A172 (cell line): Measurements from ENCODE around the gene DMAC2. TPM values are rescaled to one million over a fixed set of nuclear protein-coding genes. Genes with fewer than 3 reads are reported as not detected.
"Not testable (repeated sequence)": the region's sequence is repeated elsewhere in the genome, so short reads cannot be mapped to it uniquely, and the experiment has no call there.

ENCODE experiments used
- DNase-seq: peaks from one replicate; pipeline ENCODE4 v3.0.0-alpha.2; 2015; ENCODE audit warnings: low spot score
- total RNA-seq: library from RNA; depleted of rRNA; stranded (reverse); fragments of >200 nt; shearing (Covaris generic); gene quantifications from 2 replicates; pipeline ENCODE4 v1.2.3, GENCODE V29; 2014; rRNA removed

The DMAC2 gene
- total RNA-seq, 1 experiment from 2014 or later = 56.3 TPM

DNA sequence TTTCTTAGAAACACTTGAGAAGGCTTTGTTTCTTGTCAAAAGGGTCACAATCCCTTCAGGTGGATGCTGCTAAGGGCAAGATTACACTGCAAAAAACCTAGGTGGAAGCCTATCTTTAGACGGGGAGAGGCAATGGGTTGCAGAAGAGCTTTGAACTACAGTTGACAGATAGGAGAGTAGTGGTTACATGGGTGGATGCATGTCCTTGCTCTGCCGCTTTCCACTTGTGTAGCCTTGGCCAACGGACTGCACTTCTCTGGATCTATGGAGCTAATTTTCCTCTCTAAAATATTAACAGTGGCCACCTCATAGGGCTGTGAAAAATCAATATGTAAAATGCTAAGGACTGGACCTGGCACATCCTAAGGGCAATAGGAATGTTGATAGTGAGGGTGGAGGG, 41.1 kb downstream of the DMAC2 start:
- DNase-seq = no peak

DNA sequence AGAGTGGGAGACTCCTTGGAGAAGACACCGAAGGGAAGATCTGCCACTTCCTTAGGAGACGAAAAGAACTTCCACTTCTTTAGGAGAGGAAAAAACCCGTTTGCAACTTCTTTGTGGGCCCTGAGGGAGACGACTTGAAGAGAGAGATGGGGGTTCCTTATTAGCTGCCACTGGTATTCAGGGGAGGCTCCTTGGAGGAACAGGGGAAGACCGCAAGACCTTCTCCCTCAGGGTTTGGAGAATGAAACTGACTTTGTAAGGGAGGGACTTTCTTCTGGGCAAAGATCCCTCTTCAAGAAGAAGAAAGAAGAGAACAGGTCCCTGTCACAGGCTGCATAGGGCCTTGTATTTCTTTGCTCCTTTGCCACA, 41.7 kb downstream of the DMAC2 start:
- no peak for DNase-seq

DNA sequence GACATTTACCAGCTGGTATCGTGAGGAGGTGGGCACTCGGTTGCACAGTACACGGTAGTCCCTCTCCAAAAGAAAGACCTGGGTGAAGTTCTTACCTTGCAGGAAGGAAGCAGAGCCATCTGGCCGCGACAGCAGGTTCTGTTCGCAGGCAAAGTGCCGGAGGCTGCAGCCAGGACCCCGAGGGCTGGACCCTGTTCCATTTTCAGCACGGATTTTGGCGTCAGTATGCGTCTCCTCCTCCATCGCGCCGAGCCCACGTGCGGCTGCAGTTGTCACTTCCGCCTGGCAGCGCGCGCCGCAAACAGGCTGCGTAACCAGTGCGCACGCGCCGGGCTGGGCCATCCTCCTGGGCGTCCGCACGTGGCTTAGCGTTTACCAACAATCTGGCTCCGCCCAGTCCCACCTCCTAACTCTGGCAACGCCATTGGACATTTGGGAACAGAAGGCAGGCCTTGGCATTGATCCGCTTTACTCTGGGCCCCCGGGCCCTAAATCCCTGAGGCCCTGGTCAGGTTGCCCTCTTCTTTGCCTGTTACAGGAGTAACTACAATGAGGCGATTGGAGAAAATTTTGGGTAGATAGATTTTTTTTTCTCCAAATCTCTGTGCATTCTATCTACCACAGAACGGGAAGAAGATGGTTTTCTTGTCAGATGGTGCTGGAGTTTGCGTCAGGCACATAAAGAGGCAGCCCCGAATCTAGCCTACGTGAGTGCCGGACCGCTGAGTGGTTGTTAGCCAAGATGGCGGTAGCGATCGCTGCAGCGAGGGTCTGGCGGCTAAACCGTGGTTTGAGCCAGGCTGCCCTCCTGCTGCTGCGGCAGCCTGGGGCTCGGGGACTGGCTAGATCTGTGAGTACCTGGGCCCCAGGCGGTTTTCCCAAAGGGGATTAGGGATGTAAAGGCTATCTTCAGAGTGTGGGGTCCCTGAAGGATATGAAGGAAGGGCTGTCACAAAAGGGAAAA, 42.3 kb downstream of the DMAC2 start, which contains the start of the genes BCKDHA and EXOSC5:
Gene BCKDHA (plus strand): TSS at position 733 of the 964 bp plus-strand sequence. CDS start 10 bp downstream, at position 743.
Gene EXOSC5 (minus strand): TSS at position 274 of the 964 bp plus-strand sequence. CDS start 31 bp downstream, at position 243.
- peak; percentile 100 for DNase-seq

DNA sequence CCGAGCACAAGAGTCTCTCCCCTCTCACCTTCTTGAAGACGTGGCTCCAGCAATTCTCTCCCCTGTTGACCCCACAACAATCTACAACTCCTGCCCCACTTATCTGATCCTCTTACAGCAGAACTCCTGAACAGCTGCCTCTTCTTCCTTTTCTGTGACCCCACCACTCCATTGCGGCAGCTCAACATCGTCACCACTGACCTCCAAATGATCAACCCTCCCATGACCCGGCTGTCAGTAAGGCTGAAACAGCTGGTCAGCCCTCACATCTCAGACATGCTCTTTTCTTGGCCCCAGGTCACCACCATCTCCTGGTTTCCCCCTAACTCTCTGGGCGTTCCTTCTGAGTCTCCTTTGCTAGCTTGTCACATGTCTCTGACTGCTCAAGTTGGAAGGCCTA, 44.4 kb downstream of the DMAC2 start:
- no peak for DNase-seq

DNA sequence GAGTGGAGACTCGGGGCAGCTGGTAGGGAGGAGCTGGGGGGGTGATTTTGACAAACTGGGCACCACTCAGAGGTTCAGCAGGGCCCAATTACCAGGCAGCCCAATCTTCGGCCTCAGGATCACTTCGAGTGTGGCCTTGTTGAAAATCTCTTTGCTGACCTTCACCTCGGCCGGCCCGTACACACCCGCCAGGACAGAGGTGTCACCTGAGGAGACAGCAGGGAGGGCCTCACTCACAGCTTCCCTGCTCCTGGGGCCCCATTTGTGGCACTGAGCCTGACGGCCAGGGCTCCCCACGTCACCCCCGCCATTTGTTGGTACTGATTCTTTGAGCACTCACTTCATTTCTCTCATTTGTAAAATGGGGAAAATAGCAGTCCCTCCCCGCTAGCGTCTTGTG, 46.9 kb downstream of the DMAC2 start:
- no peak for DNase-seq

DNA sequence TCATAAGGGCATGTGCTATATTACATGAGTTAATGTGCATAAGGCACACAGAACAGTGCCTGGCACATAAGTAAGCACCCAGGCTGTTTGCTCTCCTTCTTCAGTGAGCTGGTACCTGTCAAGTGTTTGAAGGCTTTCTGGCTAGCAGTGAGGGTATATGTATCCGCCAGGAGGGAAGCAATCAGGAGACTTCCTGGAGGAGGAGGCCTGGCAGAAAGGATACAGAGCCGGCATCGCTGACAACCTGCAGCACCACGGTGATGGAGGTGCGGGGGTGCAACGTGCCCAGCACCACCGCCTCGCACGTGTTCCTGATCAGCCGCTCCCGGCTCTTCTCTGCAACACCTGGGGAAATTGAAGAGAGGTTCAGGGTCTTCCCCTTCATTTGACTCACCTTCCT, 48.1 kb downstream of the DMAC2 start:
- no peak for DNase-seq

DNA sequence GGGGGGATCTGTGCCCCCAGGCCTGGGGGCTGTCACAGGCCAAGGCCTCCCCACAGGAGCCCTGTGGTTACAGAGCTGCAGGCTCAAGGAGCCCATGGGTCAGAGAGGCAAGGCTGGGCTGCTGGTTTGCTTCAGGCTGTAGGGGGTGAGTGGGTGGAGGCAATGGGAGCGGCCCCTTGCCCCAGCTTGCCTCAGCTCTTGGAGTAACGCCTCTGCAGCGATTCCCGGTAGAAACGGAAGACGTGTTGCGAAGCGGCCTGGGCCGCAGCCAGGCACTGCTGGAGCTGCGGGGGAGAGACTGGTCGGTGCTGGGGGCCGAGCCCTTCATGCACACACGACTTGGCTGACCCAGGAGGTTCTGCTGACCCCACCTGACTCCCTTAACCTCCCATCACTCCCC, 53.3 kb downstream of the DMAC2 start:
- DNase-seq = no peak

DNA sequence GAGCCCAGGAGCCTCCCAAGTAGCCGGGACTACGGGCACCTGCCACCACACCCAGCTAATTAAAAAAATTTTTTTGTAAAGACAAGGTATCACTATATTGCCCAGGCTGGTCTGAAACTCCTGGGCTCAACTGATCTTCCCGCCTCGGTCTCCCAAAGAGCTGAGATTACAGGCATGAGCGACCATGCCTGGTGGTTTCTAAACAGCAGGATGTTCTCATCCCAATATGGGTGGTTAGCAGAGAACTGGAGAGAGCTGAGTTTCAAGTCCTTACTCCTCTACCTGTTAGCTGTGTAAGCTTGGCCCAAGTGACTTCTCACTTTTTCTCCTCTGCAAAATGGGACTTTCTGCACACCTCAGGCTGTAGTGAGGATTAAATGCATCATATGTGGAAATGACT, 55.4 kb downstream of the DMAC2 start:
- no peak for DNase-seq

DNA sequence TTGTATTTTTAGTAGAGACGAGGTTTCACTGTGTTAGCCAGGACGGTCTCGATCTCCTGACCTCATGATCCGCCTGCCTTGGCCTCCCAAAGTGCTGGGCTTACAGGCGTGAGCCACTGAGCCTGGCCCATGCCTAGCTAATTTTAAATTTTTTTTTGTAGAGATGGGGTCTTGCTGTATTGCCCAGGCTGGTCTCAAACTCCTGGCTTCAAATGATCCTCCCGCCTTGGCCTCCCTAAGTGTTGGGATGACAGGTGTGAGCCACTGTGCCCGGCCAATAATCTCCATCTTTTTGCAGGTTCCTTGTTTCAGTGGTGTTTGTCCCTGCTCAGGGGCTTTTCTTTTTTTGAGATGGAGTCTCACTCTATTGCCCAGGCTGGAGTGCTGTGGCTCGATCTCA, 58.2 kb downstream of the DMAC2 start:
- not testable (repeated sequence) for DNase-seq

Other genes with a start within 250 kb of the DMAC2 start
- 1.4 and 9.2 TPM in 2 replicates for gene CYP2S1, start 246.7 kb downstream of the DMAC2 start, total RNA-seq
- gene AXL, start 220.7 kb downstream of the DMAC2 start, total RNA-seq = 418 and 457 TPM in 2 replicates
- 168 and 204 TPM in 2 replicates for gene HNRNPUL1, start 175.5 kb downstream of the DMAC2 start, total RNA-seq
- gene CCDC97, start 129.7 kb downstream of the DMAC2 start, total RNA-seq = 8.3 and 8.9 TPM in 2 replicates
- 13.6 and 18.3 TPM in 2 replicates for gene TGFB1, start 86.0 kb downstream of the DMAC2 start, total RNA-seq
- 4.5 and 13.5 TPM in 2 replicates for gene B9D2, start 75.8 kb downstream of the DMAC2 start, total RNA-seq
- 0.98 and 2.1 TPM in 2 replicates for gene TMEM91, start 63.4 kb downstream of the DMAC2 start, total RNA-seq
- 33.5 and 36.7 TPM in 2 replicates for gene EXOSC5, start 42.6 kb downstream of the DMAC2 start, total RNA-seq
- gene BCKDHA, start 42.1 kb downstream of the DMAC2 start, total RNA-seq = 34.9 and 45.9 TPM in 2 replicates
- gene B3GNT8, start 12.5 kb downstream of the DMAC2 start, total RNA-seq = 1.4 and 2.6 TPM in 2 replicates
- gene ERICH4, start 3.2 kb upstream of the DMAC2 start, total RNA-seq = not detected in 2 replicates
- not detected in 2 replicates for gene CEACAM21, start 136.3 kb upstream of the DMAC2 start, total RNA-seq
- not detected in 2 replicates for gene CEACAM4, start 187.2 kb upstream of the DMAC2 start, total RNA-seq
- not detected in 2 replicates for gene CEACAM7, start 248.4 kb upstream of the DMAC2 start, total RNA-seq